IMR-90 (cell line): ENCODE results near the gene MAPKAPK2. TPM values are rescaled to one million over a fixed set of nuclear protein-coding genes. Genes with fewer than 3 reads are reported as not detected.

Experiments
- ATAC-seq: fragments of 200-7000 bp; cut with Tn5 transposase; 2 replicates; pipeline ENCODE4 v1.9.1; 2020; ENCODE audit warnings: low read depth, mild to moderate bottlenecking, moderate library complexity
- BruUV-seq: library from RNA; stranded (reverse); fragments of 400-500 nt; replicated peaks from 2 replicates; lab custom pipeline; 2021; lab: Mats Ljungman, UMichigan
- CTCF ChIA-PET: fragments of 300-600 bp; formaldehyde crosslinking; extraction: SDS; loops from one replicate; lab custom pipeline; 2021; ENCODE audit warnings: antibody characterized with exemption; lab: Yijun Ruan, JAX
- POLR2A ChIA-PET: fragments of 300-600 bp; sonication (Branson Sonifier 250); formaldehyde crosslinking; loops from one replicate; lab custom pipeline; 2022; ENCODE audit warnings: antibody characterized with exemption; ENCODE audit not compliant: unreplicated experiment; lab: Charles Lee
- DNase-seq: peaks from one replicate; pipeline ENCODE4 v3.0.0; 2013
- H2AFZ ChIP-seq: replicated peaks from 2 replicates; pipeline ENCODE3; 2013; ENCODE audit warnings: low read length, mild to moderate bottlenecking; ENCODE audit not compliant: poor library complexity
- H2AK5ac ChIP-seq: 2 replicates; pipeline ENCODE4 v1.6.1; 2013; ENCODE audit warnings: low read depth, low read length, inconsistent platforms
- H2AK9ac ChIP-seq: replicated peaks from 2 replicates; pipeline ENCODE3; 2013; ENCODE audit warnings: mild to moderate bottlenecking, low read depth, low read length, moderate library complexity; ENCODE audit not compliant: poor library complexity
- H2BK120ac ChIP-seq: 2 replicates; pipeline ENCODE4 v1.6.1; 2013; ENCODE audit warnings: low read depth, low read length, inconsistent platforms
- H2BK15ac ChIP-seq: 3 replicates; pipeline ENCODE4 v1.6.1; 2013; ENCODE audit warnings: low read depth, low read length, inconsistent platforms
- H2BK20ac ChIP-seq: 2 replicates; pipeline ENCODE4 v1.6.1; 2013; ENCODE audit warnings: low read depth, mild to moderate bottlenecking, inconsistent platforms, low read length, moderate library complexity
- H2BK5ac ChIP-seq: 2 replicates; pipeline ENCODE4 v1.6.1; 2013; ENCODE audit warnings: mild to moderate bottlenecking, low read depth, low read length, inconsistent platforms; ENCODE audit not compliant: poor library complexity, severe bottlenecking
- H3K14ac ChIP-seq: replicated peaks from 2 replicates; pipeline ENCODE4 v1.6.1; 2013; ENCODE audit warnings: low read depth, low read length, inconsistent platforms
- H3K18ac ChIP-seq: 2 replicates; pipeline ENCODE4 v1.6.1; 2013; ENCODE audit warnings: low read depth, low read length, control low read depth
- H3K23ac ChIP-seq: 2 replicates; pipeline ENCODE4 v1.6.1; 2013; ENCODE audit warnings: low read depth, low read length, inconsistent platforms
- H3K27ac ChIP-seq: 2 replicates; pipeline ENCODE4 v1.5.1; 2013; ENCODE audit warnings: mild to moderate bottlenecking, control low read depth, low read length; ENCODE audit not compliant: insufficient read depth
- H3K27me3 ChIP-seq: 2 replicates; pipeline ENCODE4 v1.6.1; 2013; ENCODE audit warnings: low read length; ENCODE audit not compliant: control insufficient read depth, insufficient read depth
- H3K36me3 ChIP-seq: 2 replicates; pipeline ENCODE4 v1.6.1; 2013; ENCODE audit warnings: low read length, mixed read lengths; ENCODE audit not compliant: control insufficient read depth, insufficient read depth
- H3K4ac ChIP-seq: 2 replicates; pipeline ENCODE4 v1.6.1; 2013; ENCODE audit warnings: low read depth, low read length, inconsistent platforms
- H3K4me1 ChIP-seq: 2 replicates; pipeline ENCODE4 v1.6.1; 2013; ENCODE audit warnings: low read length, mixed read lengths; ENCODE audit not compliant: control insufficient read depth, insufficient read depth
- H3K4me2 ChIP-seq: 2 replicates; pipeline ENCODE4 v1.6.1; 2013; ENCODE audit warnings: low read depth, mild to moderate bottlenecking, control low read depth, low read length, moderate library complexity
- H3K4me3 ChIP-seq: 2 replicates; pipeline ENCODE4 v1.5.1; 2013; ENCODE audit warnings: low read depth, mild to moderate bottlenecking, control low read depth, low read length, moderate library complexity; ENCODE audit not compliant: insufficient read depth
- H3K56ac ChIP-seq: 2 replicates; pipeline ENCODE4 v1.6.1; 2013; ENCODE audit warnings: low read length, inconsistent platforms; ENCODE audit not compliant: insufficient read depth; ENCODE audit errors: extremely low read depth
- H3K79me1 ChIP-seq, 2 experiments: 2 replicates each; pipeline ENCODE4 v1.6.1; 2013; ENCODE audit warnings: low read length in 2 of 2, inconsistent platforms in 1 of 2, low read depth in 1 of 2
- H3K9ac ChIP-seq: 2 replicates; pipeline ENCODE4 v1.6.1; 2013; ENCODE audit warnings: low read depth, low read length, control low read depth
- H3K9me1 ChIP-seq: 2 replicates; pipeline ENCODE4 v1.6.1; 2013; ENCODE audit warnings: low read length, inconsistent platforms; ENCODE audit not compliant: insufficient read depth
- H3K9me3 ChIP-seq: 2 replicates; pipeline ENCODE4 v1.6.1; 2013; ENCODE audit warnings: low read length; ENCODE audit not compliant: control insufficient read depth, insufficient read depth
- H4K20me1 ChIP-seq: 2 replicates; pipeline ENCODE4 v1.6.1; 2013; ENCODE audit warnings: low read length, inconsistent platforms; ENCODE audit not compliant: insufficient read depth
- H4K5ac ChIP-seq: 2 replicates; pipeline ENCODE4 v1.6.1; 2013; ENCODE audit warnings: mild to moderate bottlenecking, low read depth, low read length, control low read depth
- H4K8ac ChIP-seq, 2 experiments: 2 replicates each; pipeline ENCODE4 v1.6.1; 2013; ENCODE audit warnings: low read depth in 2 of 2, low read length in 2 of 2, control low read depth in 1 of 2, inconsistent platforms in 1 of 2
- H4K91ac ChIP-seq: 2 replicates; pipeline ENCODE4 v1.6.1; 2013; ENCODE audit warnings: low read depth, low read length, inconsistent platforms; ENCODE audit not compliant: insufficient read depth
- BHLHE40 ChIP-seq: fragments of 150-350 bp; IDR thresholded peaks from 2 replicates; pipeline ENCODE4 v1.6.1; 2016; ENCODE audit warnings: mild to moderate bottlenecking, low read depth, low read length
- CEBPB ChIP-seq: IDR thresholded peaks from 2 replicates; pipeline ENCODE4 v1.6.1; 2012; ENCODE audit warnings: low read depth, low read length, improper control_type of control experiment
- CHD1 ChIP-seq: IDR thresholded peaks from 2 replicates; pipeline ENCODE4 v1.6.1; 2012; ENCODE audit warnings: low read depth, low read length, improper control_type of control experiment
- FOS ChIP-seq: fragments of 150-350 bp; IDR thresholded peaks from 2 replicates; pipeline ENCODE4 v1.6.1; 2016; ENCODE audit warnings: low read depth, low read length
- MAFK ChIP-seq: IDR thresholded peaks from 2 replicates; pipeline ENCODE4 v1.6.1; 2012; ENCODE audit warnings: low read depth, low read length, improper control_type of control experiment
- MAZ ChIP-seq: IDR thresholded peaks from 2 replicates; pipeline ENCODE4 v1.6.1; 2012; ENCODE audit warnings: low read depth, mild to moderate bottlenecking, low read length, improper control_type of control experiment, moderate library complexity, borderline replicate concordance
- MXI1 ChIP-seq: IDR thresholded peaks from 2 replicates; pipeline ENCODE4 v1.6.1; 2012; ENCODE audit warnings: low read depth, mild to moderate bottlenecking, low read length, moderate library complexity, borderline replicate concordance
- NFE2L2 ChIP-seq: fragments of 150-350 bp; IDR thresholded peaks from 2 replicates; pipeline ENCODE4 v1.6.1; 2016; ENCODE audit warnings: low read depth, mild to moderate bottlenecking, low read length
- POLR2A ChIP-seq: IDR thresholded peaks from 2 replicates; pipeline ENCODE4 v1.6.1; 2012; ENCODE audit warnings: mild to moderate bottlenecking, low read depth, low read length
- RAD21 ChIP-seq: IDR thresholded peaks from 2 replicates; pipeline ENCODE4 v1.6.1; 2012; ENCODE audit warnings: low read length, improper control_type of control experiment
- RCOR1 ChIP-seq: IDR thresholded peaks from 2 replicates; pipeline ENCODE4 v1.6.1; 2012; ENCODE audit warnings: mild to moderate bottlenecking, low read length, improper control_type of control experiment; ENCODE audit not compliant: insufficient replicate concordance
- RFX5 ChIP-seq: IDR thresholded peaks from 2 replicates; pipeline ENCODE4 v1.8.0; 2012; ENCODE audit warnings: low read depth, mild to moderate bottlenecking, low read length, moderate library complexity
- SMC3 ChIP-seq: fragments of 150-350 bp; IDR thresholded peaks from 2 replicates; pipeline ENCODE4 v1.6.1; 2016; ENCODE audit warnings: low read depth, mild to moderate bottlenecking, antibody characterized with exemption, low read length, moderate library complexity
- USF2 ChIP-seq: fragments of 150-350 bp; IDR thresholded peaks from 2 replicates; pipeline ENCODE4 v1.6.1; 2017; ENCODE audit warnings: mild to moderate bottlenecking, antibody characterized with exemption, low read length, low read depth
- WGBS, 2 experiments: methylation state at CpG; one replicate each; pipeline versions ENCODE4 v1.1.5 to v1.1.7; 2013; ENCODE audit warnings: missing lambda C conversion rate in 2 of 2; ENCODE audit not compliant: insufficient read length in 1 of 2; ENCODE audit errors: extremely low coverage in 2 of 2; 5-methylcytosine and 5-hydroxymethylcytosine counted together
- dilution Hi-C: fragments of 300-500 bp; cut with HindIII; formaldehyde crosslinking; loops from one replicate; pipeline ENCODE4 v1.14.3; 2018; ENCODE audit warnings: low sequenced_read_pairs; ENCODE audit not compliant: unreplicated experiment
- in situ Hi-C: fragments of 300-500 bp; cut with MboI; formaldehyde crosslinking; loops from 3 replicates; pipeline ENCODE4 v1.14.3; 2019; ENCODE audit warnings: low sequenced_read_pairs, inconsistent platforms, mixed read lengths
- intact Hi-C: fragments of 100-400 bp; cut with micrococcal nuclease; formaldehyde crosslinking; loops from 2 replicates; pipeline ENCODE4 v1.10.0; 2022
- polyA plus RNA-seq, 3 experiments: library from polyadenylated mRNA; depleted of rRNA; stranded (reverse); fragments of >200 nt; gene quantifications; 2 replicates each; pipeline ENCODE4 v1.2.3, GENCODE V29; 2012; ENCODE audit warnings: low replicate concordance in 1 of 3
- total RNA-seq: library from RNA; depleted of rRNA; stranded (reverse); fragments of >200 nt; gene quantifications from 2 replicates; pipeline ENCODE4 v1.2.3, GENCODE V29; 2012
- TF ChIP-seq, protein P1 (sequence below): fragments of 150-350 bp; IDR thresholded peaks from 2 replicates; pipeline ENCODE4 v1.6.1; 2016; ENCODE audit warnings: low read depth, mild to moderate bottlenecking, low read length, moderate library complexity, borderline replicate concordance
- TF ChIP-seq, protein P2 (sequence below): conservative IDR thresholded peaks from 2 replicates; pipeline ENCODE4 v1.5.1; 2012; ENCODE audit warnings: mild to moderate bottlenecking, low read depth, low read length, improper control_type of control experiment

MAPKAPK2 gene
- total and polyA plus RNA-seq, 2 of the 4 experiments (the other 2 are of a cell fraction), result 56.5 to 66.4 TPM

GRCh38 chr1:206651014-206651413 lies 33.7 kb upstream of the MAPKAPK2 start:
- Histone ChIP-seq H2AFZ (no peak overlapping the region), H3K9me3 (no peaks in the 10 kb centered on the region), H3K4me2 (no peak overlapping the region), H3K23ac (no peak overlapping the region), H3K27me3 (no peaks in the 10 kb centered on the region), H2AK9ac (no peak overlapping the region), H3K4me1 (peaks cover 3% of the 10 kb centered on the region; the same call in 1 of the 2 replicates), H3K79me1 (peaks cover 10 to 26% of the 10 kb centered on the region in 2 experiments; a peak in 3 of 4 replicates), H3K4me3 (no peak overlapping the region), H3K56ac (no peak overlapping the region), H3K4ac (no peak overlapping the region), H2AK5ac (no peak overlapping the region), H3K18ac (no peak overlapping the region), H3K14ac (no peak overlapping the region), H4K5ac (no peak overlapping the region), H3K27ac (no peak overlapping the region), H4K91ac (no peak overlapping the region), H2BK120ac (no peak overlapping the region), H3K36me3 (peaks cover 13% of the 10 kb centered on the region), H3K9me1 (no peaks in the 10 kb centered on the region; the same call in none of the 2 replicates), H2BK15ac (no peak overlapping the region), H2BK20ac (no peak overlapping the region), H4K20me1 (no peaks in the 10 kb centered on the region), H3K9ac (no peak overlapping the region), H2BK5ac (no peak overlapping the region), H4K8ac (no peak overlapping the region)
- CTCF ChIA-PET, result no interaction called here
- dilution Hi-C loops, result no loop called here
- in situ Hi-C loops, result no loop called here
- TF ChIP-seq CHD1 (no peak), RCOR1 (no peak), BHLHE40 (no peak), MXI1 (no peak), MAFK (no peak), CEBPB (no peak), RFX5 (no peak), SMC3 (no peak), POLR2A (no peak), MAZ (no peak), USF2 (no peak), FOS (no peak), NFE2L2 (no peak), RAD21 (no peak)
- TF ChIP-seq, protein P1, sequence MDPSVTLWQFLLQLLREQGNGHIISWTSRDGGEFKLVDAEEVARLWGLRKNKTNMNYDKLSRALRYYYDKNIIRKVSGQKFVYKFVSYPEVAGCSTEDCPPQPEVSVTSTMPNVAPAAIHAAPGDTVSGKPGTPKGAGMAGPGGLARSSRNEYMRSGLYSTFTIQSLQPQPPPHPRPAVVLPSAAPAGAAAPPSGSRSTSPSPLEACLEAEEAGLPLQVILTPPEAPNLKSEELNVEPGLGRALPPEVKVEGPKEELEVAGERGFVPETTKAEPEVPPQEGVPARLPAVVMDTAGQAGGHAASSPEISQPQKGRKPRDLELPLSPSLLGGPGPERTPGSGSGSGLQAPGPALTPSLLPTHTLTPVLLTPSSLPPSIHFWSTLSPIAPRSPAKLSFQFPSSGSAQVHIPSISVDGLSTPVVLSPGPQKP, result no peak
- TF ChIP-seq, protein P2, sequence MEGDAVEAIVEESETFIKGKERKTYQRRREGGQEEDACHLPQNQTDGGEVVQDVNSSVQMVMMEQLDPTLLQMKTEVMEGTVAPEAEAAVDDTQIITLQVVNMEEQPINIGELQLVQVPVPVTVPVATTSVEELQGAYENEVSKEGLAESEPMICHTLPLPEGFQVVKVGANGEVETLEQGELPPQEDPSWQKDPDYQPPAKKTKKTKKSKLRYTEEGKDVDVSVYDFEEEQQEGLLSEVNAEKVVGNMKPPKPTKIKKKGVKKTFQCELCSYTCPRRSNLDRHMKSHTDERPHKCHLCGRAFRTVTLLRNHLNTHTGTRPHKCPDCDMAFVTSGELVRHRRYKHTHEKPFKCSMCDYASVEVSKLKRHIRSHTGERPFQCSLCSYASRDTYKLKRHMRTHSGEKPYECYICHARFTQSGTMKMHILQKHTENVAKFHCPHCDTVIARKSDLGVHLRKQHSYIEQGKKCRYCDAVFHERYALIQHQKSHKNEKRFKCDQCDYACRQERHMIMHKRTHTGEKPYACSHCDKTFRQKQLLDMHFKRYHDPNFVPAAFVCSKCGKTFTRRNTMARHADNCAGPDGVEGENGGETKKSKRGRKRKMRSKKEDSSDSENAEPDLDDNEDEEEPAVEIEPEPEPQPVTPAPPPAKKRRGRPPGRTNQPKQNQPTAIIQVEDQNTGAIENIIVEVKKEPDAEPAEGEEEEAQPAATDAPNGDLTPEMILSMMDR, result no peak
- POLR2A ChIA-PET, result no interaction called here
- no peak for DNase-seq
- intact Hi-C loops, result no loop called here
- BruUV-seq, result no TSS peak
- 100% methylated on average over 1 of the region's 3 CpGs; no CpG with 5 or more reads in 1 of the 2 experiments for WGBS, 2 experiments
- ATAC-seq, result no peak
